ENCODE data around the gene INF2. TPM values are rescaled to one million over a fixed set of nuclear protein-coding genes. Genes with fewer than 3 reads are reported as not detected.

The INF2 gene
- total RNA-seq (10 to 100 TPM; 22.8 to 43.0 TPM), polyA plus RNA-seq (ENCODE audit: insufficient read length in 2 of 2) (10 to 100 TPM; 44.9 to 72.8 TPM)
- long read RNA-seq, donor 1, partial matches to known transcripts, result 0 of 2 reads
- long read RNA-seq, donor 1, other reads (novel, unspliced or antisense), result 0 of 2 reads
- long read RNA-seq, donor 2, partial matches to known transcripts, result 0 of 1 reads
- long read RNA-seq, donor 2, other reads (novel, unspliced or antisense), result 0 of 1 reads
- long read RNA-seq, donor 3, partial matches to known transcripts, result 0 of 1 reads
- long read RNA-seq, donor 3, other reads (novel, unspliced or antisense), result 0 of 1 reads
- long read RNA-seq, donor 4, partial matches to known transcripts, result 18 of 22 reads
- long read RNA-seq, donor 4, other reads (novel, unspliced or antisense), result 0 of 22 reads

DNA sequence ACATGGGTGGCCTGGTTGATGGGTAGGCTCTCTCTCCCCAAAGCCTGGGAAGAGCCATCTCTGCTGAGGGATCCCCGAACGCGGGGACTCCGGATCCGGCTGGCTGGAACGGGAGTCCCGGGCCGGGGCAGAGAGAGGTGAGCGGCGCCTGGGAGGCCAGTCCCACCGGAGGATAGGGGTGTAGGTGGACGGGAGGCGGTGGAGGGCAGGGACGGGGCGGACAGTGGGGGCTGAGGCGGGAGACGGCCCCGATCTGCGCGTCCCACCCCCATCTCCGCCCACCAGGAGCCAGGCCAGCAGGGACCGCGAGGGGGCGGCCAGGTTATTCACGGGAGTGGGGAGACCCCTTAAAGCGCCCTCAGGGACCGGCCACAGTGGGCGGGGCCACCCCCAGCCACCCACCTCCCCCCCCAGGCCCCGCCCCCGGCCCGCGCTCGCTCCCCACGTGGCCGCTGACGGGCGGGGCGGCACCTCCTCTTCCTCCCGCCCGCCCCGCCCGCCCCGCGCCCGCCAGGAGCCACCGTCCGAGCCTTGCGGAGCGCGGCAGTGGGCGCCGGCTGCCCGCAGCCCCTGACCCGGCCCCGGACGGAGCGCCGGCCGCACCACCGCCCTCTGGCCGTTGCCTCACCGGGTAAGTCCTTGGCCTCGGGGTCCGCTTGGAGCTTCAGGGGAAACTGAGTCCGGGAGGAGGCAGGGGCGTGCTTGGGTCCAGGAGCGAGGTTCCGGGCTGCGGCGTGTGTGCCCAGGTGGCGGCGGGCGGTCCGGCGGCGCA, at the start of gene INF2:
Gene INF2 (plus strand): TSS at position 510 of the 772 bp plus-strand sequence. CDS start 11,748 bp downstream, outside the sequence.
- peak within 1 kb of the TSS; percentile 75 for H3K27ac ChIP-seq (ENCODE audit: low read depth, low read length)
- peaks cover 37% of the 10 kb centered on the region for H3K36me3 ChIP-seq (ENCODE audit: control insufficient read depth, insufficient read depth, low read length)
- H3K9me3 ChIP-seq (ENCODE audit: control insufficient read depth, insufficient read depth, low read length), result no peaks in the 10 kb centered on the region
- peaks cover 2% of the 10 kb centered on the region for H3K27me3 ChIP-seq (ENCODE audit: control insufficient read depth, insufficient read depth, low read length)
- DNase-seq (ENCODE audit: low read depth in 4 of 6, low spot score in 6 of 6), result peak in 2 of 6 donors; percentile 53 to 82
- H3K4me3 ChIP-seq (ENCODE audit: low read depth, low read length), result peak within 1 kb of the TSS; percentile 56
- under 1% methylated on average over 59 of the region's 76 CpGs for WGBS (ENCODE audit: insufficient coverage)
- peaks cover 65% of the 10 kb centered on the region for H3K4me1 ChIP-seq (ENCODE audit: control insufficient read depth, insufficient read depth, low read length)

DNA sequence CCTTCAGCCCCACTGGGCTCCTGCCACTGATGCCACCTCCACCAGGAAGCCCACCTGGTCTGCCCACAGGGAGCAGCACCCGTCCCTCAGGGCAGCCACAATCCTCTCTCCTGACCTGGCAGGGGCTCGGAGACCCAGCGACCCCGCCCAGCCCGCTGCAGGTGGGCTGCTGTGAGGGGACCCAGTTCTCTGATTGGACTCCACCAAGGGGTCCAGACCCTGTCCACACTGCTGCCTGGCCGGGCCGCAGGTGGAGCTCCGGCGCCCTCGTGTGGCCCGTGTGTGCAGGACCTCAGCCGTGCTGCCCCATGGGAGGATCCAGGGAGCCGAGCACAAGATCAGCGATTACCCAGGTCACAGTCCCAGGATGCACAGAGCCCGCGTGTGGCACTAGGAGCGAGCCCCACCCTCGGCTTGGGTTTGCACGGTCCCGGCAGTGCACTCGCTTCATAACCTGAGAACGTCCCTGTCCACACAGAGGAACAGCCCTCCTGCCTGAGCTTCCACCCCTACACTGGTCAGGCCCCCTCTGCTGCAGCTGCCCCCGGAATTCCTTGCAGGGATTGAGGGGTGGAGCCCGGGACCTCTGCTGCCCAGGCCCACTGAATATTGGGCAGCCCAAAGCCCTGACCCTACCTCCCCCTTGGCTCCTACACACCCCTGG, 49.4 kb upstream of the INF2 start:
- H3K4me1 ChIP-seq (ENCODE audit: control insufficient read depth, insufficient read depth, low read length), result peaks cover 15% of the 10 kb centered on the region
- peaks cover 6% of the 10 kb centered on the region for H3K27me3 ChIP-seq (ENCODE audit: control insufficient read depth, insufficient read depth, low read length)
- WGBS (ENCODE audit: insufficient coverage), result 7% methylated on average over 22 of the region's 24 CpGs
- no peak overlapping the region for H3K4me3 ChIP-seq (ENCODE audit: low read depth, low read length)
- H3K36me3 ChIP-seq (ENCODE audit: control insufficient read depth, insufficient read depth, low read length), result no peaks in the 10 kb centered on the region
- no peak overlapping the region for H3K27ac ChIP-seq (ENCODE audit: low read depth, low read length)
- H3K9me3 ChIP-seq (ENCODE audit: control insufficient read depth, insufficient read depth, low read length), result no peaks in the 10 kb centered on the region
- peak in 3 of 6 donors; percentile 30 to 83 (median 83) for DNase-seq (ENCODE audit: low read depth in 4 of 6, low spot score in 6 of 6)

DNA sequence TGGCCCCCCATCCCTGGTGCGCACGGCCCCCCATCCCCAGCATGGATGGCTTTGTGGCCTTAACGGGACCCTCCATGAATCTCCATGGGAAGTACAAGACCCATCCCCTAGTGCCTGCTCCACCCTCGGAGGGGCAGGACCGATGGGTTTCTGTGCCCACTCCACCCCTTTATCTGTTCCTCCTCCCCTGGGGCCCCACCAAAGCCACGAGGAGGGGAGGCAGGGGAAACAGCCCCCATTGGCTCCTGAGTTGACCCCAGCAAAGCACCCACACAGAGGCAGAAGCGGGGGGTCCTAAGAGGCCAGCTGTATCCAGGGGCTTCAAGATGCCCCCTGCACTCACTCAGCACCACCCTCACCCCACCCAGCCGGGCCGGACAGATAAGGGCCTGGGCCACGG, 48.7 kb upstream of the INF2 start:
- 71% methylated on average over 7 of the region's 10 CpGs for WGBS (ENCODE audit: insufficient coverage)
- Histone ChIP-seq H3K27ac (ENCODE audit: low read depth, low read length) (no peak overlapping the region), H3K27me3 (ENCODE audit: control insufficient read depth, insufficient read depth, low read length) (peaks cover 6% of the 10 kb centered on the region), H3K36me3 (ENCODE audit: control insufficient read depth, insufficient read depth, low read length) (no peaks in the 10 kb centered on the region), H3K9me3 (ENCODE audit: control insufficient read depth, insufficient read depth, low read length) (no peaks in the 10 kb centered on the region), H3K4me3 (ENCODE audit: low read depth, low read length) (no peak overlapping the region), H3K4me1 (ENCODE audit: control insufficient read depth, insufficient read depth, low read length) (peaks cover 15% of the 10 kb centered on the region)
- no peak for DNase-seq (ENCODE audit: low read depth in 4 of 6, low spot score in 6 of 6)

DNA sequence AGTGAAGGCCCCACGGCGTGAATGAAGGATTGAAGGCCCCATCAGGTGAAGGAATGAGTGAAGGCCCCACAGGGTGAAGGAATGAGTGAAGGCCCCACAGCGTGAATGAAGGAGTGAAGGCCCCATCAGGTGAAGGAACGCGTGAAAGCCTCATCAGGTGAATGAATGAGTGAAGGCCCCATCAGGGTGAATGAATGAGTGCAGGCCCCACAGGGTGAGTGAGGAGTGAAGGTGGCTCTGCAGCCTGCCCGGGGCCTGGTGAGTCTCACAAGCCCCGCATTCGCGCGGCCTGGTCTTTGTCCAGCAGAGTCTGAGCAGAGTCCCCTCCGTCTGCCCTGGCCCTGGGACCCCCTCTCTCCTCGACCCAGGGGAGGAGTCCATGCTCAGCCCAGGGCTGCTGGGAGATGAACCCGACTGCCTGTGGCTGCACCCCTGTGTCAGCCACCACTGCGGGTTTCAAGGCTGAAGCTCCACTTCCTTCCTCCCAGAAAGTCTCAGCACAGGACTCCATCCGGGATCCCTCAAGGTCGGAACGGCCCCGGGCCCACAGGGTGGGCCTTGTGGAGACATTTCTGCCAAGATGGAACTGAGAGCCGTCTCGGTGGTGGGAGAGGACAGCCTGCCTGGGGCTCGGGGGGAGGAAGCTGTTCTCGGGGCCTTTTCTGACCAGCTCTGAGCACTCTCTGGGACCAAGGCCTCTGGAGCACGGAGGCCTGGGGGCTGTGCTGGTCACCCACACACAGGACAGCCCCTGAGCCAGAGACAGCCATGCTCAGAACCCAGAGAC, 47.5 kb upstream of the INF2 start:
- H3K9me3 ChIP-seq (ENCODE audit: control insufficient read depth, insufficient read depth, low read length), result no peaks in the 10 kb centered on the region
- H3K27me3 ChIP-seq (ENCODE audit: control insufficient read depth, insufficient read depth, low read length), result peaks cover 6% of the 10 kb centered on the region
- no peak overlapping the region for H3K27ac ChIP-seq (ENCODE audit: low read depth, low read length)
- 86% methylated on average over 19 of the region's 23 CpGs for WGBS (ENCODE audit: insufficient coverage)
- no peak overlapping the region for H3K4me3 ChIP-seq (ENCODE audit: low read depth, low read length)
- peaks cover 15% of the 10 kb centered on the region for H3K4me1 ChIP-seq (ENCODE audit: control insufficient read depth, insufficient read depth, low read length)
- H3K36me3 ChIP-seq (ENCODE audit: control insufficient read depth, insufficient read depth, low read length), result no peaks in the 10 kb centered on the region
- no peak for DNase-seq (ENCODE audit: low read depth in 4 of 6, low spot score in 6 of 6)

DNA sequence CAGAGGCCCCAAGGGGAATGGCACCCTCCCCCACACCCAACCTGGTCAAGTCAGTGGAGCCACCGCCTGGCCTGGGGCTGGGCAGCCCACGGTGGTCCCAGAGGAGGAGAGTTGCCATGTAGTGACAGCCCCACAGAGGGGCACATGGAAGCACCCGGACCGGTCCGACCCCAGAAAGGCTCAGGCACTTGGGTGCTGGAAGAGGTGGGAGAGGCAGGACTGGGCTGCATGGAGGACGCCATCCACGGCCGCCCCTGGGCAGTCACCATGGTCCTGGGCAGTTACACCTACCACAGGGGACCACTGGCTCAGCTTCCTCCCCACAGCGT, 46.9 kb upstream of the INF2 start:
- Histone ChIP-seq H3K36me3 (ENCODE audit: control insufficient read depth, insufficient read depth, low read length) (no peaks in the 10 kb centered on the region), H3K27ac (ENCODE audit: low read depth, low read length) (no peak overlapping the region), H3K27me3 (ENCODE audit: control insufficient read depth, insufficient read depth, low read length) (peaks cover 6% of the 10 kb centered on the region), H3K9me3 (ENCODE audit: control insufficient read depth, insufficient read depth, low read length) (no peaks in the 10 kb centered on the region), H3K4me1 (ENCODE audit: control insufficient read depth, insufficient read depth, low read length) (peaks cover 15% of the 10 kb centered on the region), H3K4me3 (ENCODE audit: low read depth, low read length) (no peak overlapping the region)
- DNase-seq (ENCODE audit: low read depth in 4 of 6, low spot score in 6 of 6), result no peak
- 88% methylated on average over 6 of the region's 9 CpGs for WGBS (ENCODE audit: insufficient coverage)

DNA sequence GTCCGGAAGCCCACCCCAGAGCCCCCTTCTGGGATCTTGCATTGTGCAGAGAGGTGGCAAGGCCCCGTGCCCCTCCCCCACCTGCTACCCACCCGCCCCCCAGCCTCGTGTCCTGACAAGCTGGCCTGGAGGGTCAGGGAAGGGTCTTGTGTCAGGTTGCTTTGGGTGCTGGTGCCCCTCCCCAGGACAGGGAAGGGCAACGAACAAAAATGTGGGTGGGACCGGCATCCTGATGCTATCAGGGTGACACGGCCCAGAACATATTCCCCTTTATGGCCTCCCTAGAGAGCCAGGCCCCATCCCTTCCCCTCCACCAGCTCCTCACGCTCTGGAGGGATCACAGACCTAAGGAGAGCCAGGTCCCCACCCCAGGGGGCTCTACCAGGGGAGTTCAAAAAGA, 46.1 kb upstream of the INF2 start:
- no peak for DNase-seq (ENCODE audit: low read depth in 4 of 6, low spot score in 6 of 6)
- Histone ChIP-seq H3K4me1 (ENCODE audit: control insufficient read depth, insufficient read depth, low read length) (peaks cover 14% of the 10 kb centered on the region), H3K36me3 (ENCODE audit: control insufficient read depth, insufficient read depth, low read length) (no peaks in the 10 kb centered on the region), H3K9me3 (ENCODE audit: control insufficient read depth, insufficient read depth, low read length) (no peaks in the 10 kb centered on the region), H3K4me3 (ENCODE audit: low read depth, low read length) (no peak overlapping the region), H3K27me3 (ENCODE audit: control insufficient read depth, insufficient read depth, low read length) (peaks cover 6% of the 10 kb centered on the region), H3K27ac (ENCODE audit: low read depth, low read length) (no peak overlapping the region)
- 60% methylated on average over 2 of the region's 8 CpGs for WGBS (ENCODE audit: insufficient coverage)

DNA sequence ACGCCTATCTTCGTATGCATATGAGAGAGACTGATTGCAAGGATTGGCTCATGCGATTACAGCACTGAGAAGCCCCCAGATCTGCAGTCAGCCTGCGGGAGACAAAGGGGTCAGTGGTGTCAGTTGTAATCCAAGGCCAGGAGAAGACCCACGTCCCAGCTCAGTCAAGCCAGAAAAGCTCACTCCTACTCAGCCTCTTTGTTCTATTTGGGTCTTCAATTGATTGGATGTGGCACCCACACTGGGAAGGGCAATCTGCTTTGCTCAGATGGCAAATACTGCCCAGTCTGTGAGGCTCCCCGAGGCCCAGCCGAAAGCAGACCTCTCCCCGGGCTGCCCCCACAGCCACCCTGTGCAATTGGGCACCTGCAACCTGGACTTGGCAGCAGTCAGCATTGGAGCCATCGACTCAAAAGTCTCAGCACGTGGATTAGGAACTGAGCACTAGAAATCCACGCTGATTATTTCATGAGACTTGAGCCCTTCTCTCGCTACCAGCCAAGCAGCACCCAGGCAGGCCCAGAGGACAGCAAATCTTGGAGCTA, 45.3 kb upstream of the INF2 start:
- H3K27me3 ChIP-seq (ENCODE audit: control insufficient read depth, insufficient read depth, low read length), result peaks cover 2% of the 10 kb centered on the region
- WGBS (ENCODE audit: insufficient coverage), result 60% methylated on average over 12 of the region's 12 CpGs
- H3K9me3 ChIP-seq (ENCODE audit: control insufficient read depth, insufficient read depth, low read length), result no peaks in the 10 kb centered on the region
- peaks cover 9% of the 10 kb centered on the region for H3K4me1 ChIP-seq (ENCODE audit: control insufficient read depth, insufficient read depth, low read length)
- no peak overlapping the region for H3K27ac ChIP-seq (ENCODE audit: low read depth, low read length)
- no peaks in the 10 kb centered on the region for H3K36me3 ChIP-seq (ENCODE audit: control insufficient read depth, insufficient read depth, low read length)
- no peak for DNase-seq (ENCODE audit: low read depth in 4 of 6, low spot score in 6 of 6)
- no peak overlapping the region for H3K4me3 ChIP-seq (ENCODE audit: low read depth, low read length)

DNA sequence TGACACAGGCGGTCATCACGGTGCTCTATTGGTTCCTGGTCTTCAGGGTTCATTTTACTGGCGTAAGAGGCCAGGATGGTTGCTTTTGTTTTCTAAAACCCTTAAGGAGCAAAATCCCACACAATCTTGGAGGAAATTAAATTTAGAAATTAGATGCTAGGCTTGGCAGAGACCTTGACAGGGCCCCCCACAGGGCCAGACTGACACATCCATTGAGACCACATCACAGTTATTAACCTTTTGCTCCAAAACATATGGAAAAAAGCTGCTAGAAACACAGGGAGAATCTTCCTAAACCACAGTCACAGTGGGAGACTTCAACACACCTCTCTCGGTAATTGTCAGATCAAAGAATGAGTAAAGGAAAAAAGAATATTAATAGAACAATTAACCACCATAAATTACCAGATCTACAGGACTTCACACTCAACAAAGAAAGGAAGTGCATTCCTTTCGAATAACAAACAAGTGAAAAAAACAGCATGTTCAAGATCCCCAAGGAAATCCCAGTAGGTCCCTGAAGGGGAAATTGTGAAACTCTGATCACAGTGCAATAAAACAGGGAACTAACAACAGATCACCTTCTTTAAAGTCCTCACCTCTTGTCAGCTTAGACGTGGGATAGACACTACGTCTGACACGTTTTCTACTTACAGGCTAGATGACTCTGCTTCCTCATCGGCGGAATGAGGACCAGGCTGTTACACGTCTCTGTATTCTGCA, 44.6 kb upstream of the INF2 start:
- H3K36me3 ChIP-seq (ENCODE audit: control insufficient read depth, insufficient read depth, low read length), result no peaks in the 10 kb centered on the region
- H3K4me3 ChIP-seq (ENCODE audit: low read depth, low read length), result no peak overlapping the region
- H3K27me3 ChIP-seq (ENCODE audit: control insufficient read depth, insufficient read depth, low read length), result no peaks in the 10 kb centered on the region
- H3K4me1 ChIP-seq (ENCODE audit: control insufficient read depth, insufficient read depth, low read length), result peaks cover 7% of the 10 kb centered on the region
- H3K27ac ChIP-seq (ENCODE audit: low read depth, low read length), result no peak overlapping the region
- no peak for DNase-seq (ENCODE audit: low read depth in 4 of 6, low spot score in 6 of 6)
- no peaks in the 10 kb centered on the region for H3K9me3 ChIP-seq (ENCODE audit: control insufficient read depth, insufficient read depth, low read length)
- WGBS (ENCODE audit: insufficient coverage), result 47% methylated on average over 6 of the region's 11 CpGs

Measured in spinal cord (tissue), 10 donors.